GM18870 (cell line): ENCODE measurements around the gene TAPBP.

Experiments used
- ATAC-seq: cut with Tn5 transposase; IDR thresholded peaks from one replicate; pipeline ENCODE4 v1.9.1; 2021; ENCODE audit warnings: moderate library complexity; ENCODE audit not compliant: unreplicated experiment

TAPBP gene

DNA sequence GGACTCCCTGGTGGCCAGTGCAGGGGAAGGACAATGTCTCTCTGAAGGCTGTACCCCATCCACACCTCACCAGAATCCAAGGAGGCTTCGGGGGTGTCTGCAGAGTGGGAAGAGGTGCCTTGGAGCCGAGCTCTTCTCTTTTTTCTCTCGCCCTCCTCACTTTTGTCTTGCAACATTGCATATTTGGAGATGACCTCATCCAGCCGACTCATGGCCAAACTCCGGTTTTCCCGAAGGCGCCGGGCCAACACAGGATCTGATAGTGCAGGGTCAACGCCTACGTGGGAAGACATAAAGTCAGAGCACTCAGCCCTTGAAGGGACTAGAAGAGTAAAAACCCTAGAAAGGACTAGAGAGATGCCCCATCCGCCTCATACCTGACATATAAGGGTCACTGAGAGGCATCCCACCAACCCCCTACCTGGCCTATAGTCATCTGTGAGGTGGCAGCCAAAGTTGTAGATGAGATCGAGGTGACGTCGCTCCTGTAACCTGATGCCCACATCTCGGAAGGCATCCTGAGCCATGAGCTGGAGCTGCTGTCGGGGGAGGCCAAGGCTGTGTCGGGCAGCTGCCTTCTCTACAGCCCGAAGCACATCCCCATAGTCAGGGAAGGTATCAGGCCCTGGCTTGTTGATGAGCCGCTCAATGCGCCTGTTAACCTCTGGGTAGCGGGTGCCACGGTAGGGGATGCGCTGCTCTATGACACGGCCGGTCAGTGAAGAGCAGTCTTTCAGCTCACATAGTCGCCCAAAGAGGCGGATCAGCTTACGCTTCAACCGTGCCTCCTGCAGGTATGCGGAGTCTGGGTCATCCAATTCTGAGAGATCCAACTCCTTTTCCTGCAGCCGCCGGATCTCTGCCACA, 6.7 kb upstream of the TAPBP start:
- no peak for ATAC-seq

DNA sequence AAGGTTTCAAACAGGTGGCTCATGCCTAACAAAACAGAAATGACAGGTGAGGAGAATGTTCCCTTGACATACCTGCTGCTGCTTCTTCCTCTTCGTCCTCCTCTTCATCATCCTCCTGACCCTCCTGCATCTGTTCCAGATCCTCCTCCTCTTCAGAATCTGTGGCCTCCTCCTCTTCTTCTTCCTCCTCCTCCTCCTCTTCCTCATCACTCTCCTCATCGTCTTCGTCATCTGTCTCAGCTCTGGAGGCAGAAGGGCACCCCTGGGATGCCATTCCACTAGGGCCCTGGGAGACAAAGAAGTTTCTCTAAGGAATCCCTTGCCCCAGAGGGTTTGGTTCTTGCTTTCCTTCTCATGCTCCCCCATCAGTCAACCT, 6.0 kb upstream of the TAPBP start:
- no peak for ATAC-seq

DNA sequence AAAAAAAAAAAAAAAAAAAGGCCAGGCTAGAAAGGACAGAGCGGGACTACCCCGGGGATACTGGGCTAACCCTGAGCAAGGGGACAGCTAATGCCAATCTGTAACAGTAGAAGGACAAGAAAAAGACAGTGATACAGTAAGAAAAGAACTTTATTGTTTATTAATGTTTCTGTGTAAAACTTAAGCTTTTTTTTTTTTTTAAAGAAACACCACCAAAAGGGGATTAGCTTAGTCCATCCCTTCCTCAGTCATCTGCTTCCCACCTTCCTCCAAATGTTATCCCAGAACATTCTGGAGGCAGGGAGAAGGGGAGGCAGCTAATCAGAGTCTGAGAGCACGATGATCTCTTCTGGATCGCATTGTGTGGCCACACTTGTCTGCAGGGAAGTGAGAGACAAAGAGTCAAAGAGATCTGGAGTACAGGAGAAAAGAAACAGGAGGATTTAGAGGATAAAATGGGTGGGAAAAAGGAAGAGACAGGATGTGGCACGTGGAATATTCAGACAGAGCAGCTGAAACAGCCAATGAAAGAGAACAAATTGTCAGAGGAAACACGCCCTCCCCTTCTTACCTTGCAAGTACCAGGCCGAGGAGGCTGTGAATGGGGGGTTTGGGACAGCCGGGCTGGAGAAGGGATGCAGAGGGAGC, 4.7 kb upstream of the TAPBP start:
- ATAC-seq = no peak

DNA sequence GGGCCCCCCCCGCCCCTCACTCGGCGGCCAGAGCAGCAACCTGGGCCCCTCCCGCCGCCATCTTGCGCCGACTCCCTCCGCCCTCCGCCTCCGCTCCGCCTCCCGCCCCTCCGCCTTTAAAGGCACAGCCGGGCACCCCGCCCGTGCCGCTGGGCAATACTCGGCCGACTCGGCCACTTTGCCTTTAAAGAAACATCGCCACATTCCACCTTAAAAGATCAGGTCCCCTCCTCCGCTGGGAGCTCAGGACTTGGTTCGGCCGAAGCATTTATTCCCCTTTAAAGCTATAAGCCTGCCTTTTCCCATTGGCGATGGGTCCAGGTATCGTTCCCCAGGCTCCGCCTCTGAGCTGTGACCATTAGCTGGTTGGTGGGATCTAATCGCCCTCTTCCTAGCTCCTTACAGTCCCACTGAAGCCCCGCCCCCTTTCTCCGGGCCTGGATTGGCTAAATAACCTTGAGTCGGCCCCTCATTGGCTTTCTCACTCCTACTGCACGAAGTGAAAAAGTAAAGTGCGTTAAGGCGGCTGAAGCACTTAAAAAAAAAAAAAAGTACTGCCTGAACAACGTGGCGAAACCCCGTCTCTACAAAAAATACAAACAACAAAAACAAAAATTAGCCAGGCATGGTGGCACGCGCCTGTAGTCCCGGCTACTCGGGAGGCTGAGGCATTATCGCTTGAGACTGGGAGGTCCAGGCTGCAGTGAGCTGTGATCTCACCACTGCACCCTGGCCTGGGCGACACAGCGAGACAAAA, 4.0 kb upstream of the TAPBP start, which contains the start of gene ZBTB22:
Gene ZBTB22 (minus strand): TSS at position 76 of the 757 bp plus-strand sequence. CDS start 828 bp downstream, outside the sequence.
- ATAC-seq = peak; percentile 59

DNA sequence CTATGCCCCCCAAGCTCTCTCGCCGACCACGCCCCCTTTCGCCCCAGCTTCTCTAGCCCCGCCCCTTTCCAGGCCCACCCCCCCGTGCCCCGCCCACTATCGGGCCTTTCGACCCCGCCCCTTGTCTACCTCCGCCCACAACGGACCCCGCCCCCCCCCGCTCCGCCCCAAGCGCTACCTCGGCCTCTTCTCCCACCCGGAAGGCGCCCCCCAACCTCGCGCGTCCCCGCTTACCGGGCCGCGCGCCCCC, 3.5 kb upstream of the TAPBP start:
- ATAC-seq = no peak

DNA sequence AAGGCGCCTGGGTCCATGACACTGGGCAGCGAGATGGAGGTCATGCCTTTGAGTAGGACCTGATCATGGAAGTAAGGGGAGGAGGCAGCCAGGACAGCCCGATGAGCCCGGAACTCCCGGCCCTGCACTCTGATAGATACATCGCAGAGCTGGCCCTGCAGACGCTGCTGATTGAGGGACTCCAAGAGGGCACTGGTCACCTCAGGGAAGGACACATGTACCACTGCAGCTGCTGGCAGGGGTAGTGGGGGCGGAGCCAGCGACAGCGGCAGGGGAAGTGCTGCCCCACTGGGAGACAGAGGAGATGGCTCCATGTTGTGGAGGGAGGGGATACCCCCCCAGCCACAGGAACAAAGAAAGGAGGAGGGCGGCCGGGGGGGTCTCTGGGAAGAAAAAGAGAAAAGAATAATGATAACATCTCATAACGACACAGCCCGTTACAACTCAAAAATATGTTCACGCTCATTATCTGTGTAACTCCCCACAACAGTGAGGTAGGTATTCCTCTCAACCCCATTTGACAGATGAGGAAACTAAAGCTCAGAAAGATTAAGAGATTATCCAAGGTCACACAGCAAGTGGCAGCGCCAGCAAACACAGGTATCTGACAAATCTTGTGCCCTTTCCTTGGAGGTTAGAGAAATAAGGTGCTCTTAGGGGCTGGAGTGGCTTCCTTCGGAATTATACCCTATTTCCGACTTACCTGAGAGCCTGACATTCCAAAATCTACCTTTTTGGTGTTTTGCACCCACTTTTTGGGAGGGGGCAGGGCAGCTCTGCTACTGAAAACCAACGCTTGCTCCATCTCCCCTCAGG, 2.9 kb upstream of the TAPBP start:
- no peak for ATAC-seq

DNA sequence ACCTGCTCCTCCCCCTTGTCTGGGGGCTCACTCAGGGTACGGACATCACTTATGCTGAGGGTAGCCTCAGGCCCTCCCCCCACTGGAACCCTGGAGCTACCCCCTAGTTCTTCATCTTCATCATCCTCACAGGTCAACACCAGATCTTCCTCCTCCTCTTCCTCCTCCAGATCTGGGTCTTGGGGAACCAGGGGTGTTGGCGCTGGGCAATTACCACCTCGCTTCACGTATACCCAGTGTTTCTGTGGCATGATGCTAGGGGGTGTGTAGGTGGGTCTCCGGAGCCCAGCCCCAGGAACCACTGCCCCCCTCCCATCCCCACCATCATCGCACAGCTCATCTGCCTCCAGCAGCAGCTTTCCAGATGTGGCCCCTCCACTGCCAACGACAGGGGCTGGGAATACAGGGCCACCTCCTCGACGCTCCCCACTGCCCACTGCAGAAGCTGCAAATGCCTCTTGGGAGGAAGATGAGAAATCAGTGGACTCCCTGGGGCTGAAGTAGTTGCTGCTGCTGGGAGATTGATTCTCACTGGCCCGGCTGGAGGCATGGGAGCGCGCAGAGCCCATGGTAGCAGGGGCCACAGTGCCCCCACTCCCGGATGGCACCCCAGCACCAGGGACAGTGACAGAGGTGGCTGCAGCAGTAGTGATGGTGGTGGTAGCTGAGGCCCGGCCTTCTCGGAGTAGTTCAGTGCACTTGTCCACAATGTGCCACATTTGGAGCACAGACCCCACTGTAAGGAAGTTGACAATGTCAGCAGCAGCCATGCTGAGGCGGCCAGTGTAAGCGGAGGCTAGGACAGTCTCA, 2.1 kb upstream of the TAPBP start:
- no peak for ATAC-seq

DNA sequence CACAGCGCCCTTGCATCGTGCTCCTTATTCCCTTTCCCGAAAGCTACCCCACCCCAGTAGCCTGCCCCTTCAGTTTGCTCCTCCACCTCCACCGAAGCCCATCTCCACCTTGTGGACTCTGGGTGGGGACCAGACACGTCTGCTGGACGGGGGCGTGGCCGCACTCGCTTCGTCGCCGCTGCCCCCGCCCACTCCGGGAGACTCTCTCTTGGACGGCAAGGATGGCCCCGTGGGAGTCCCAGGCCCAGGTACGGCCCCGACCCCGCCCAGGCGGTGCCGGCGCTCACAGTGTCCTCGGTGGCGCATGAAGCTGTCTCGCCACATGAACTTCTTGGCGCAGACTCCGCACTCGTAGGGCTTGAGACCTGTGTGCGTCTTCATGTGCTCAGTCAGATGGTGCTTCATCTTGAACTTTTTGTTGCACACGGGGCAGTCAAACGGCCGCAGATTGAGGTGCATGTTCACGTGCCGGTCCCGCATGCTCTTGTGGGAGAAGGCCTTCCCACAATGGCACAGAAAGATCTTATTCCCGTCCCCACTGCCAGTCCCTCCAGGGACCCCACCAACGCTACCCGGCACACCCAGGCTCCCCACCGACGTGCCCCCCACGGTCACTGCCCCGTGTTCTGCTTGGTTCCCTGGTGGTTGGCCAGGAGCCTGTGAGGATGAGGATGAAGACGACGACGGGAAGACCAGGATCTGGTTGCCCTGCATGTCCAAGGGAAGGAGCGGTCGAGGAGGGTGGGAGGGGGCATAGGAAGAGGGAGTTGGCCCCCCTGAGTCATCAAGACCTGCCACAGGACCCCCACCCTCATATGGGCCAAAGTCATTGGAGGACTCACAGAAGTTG, 1.3 kb upstream of the TAPBP start:
- ATAC-seq = no peak

DNA sequence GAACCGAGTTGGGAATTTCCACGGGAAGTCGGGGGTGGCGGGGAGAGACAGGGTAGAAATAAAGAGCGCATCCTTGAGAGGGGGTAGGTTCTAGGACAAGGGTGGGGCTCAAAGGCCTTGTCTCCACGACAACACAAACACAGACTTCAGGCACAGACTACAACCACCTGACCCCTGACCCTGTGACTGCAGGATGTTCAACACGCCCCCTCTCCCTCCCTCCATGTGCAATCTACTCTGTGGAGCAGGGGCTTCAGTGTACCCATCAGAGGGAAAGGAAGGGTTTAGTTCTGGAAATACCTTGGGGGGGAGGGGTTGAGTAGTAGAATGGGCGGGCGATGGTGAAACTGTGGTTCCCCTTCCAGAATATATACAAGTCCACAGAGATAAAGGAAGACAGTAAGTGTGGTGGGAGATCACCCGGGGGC, 651 bp upstream of the TAPBP start:
- no peak for ATAC-seq

DNA sequence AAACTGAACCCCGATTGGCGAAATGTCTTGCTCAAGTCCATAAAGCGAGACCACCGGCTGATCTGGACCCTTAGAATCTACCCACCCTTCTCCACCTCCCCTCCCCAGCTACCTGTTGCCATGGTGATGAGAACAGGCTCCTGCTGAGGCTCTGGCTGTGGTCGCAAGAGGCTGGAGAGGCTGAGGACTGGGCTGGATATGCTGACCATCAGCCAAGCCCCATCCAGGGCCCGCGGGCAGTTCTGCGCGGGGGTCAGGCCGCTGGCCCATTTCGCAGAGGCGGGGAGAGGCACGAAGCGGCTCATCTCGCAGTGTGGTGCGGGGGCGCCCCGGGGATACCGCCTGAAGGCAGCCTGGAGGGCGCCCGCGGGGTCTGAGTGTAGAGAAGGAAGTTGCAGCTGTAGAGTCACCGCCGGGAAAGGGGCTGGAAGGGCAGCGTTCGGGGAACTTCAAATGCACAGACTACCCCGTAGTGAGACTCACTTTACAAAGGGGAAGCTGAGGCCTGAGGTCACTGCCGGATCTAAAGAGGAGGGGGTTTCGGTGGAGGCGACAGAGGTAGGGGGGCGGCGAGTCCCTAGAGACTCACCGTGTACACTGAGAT, 671 bp downstream of the TAPBP start:
- ATAC-seq = no peak

DNA sequence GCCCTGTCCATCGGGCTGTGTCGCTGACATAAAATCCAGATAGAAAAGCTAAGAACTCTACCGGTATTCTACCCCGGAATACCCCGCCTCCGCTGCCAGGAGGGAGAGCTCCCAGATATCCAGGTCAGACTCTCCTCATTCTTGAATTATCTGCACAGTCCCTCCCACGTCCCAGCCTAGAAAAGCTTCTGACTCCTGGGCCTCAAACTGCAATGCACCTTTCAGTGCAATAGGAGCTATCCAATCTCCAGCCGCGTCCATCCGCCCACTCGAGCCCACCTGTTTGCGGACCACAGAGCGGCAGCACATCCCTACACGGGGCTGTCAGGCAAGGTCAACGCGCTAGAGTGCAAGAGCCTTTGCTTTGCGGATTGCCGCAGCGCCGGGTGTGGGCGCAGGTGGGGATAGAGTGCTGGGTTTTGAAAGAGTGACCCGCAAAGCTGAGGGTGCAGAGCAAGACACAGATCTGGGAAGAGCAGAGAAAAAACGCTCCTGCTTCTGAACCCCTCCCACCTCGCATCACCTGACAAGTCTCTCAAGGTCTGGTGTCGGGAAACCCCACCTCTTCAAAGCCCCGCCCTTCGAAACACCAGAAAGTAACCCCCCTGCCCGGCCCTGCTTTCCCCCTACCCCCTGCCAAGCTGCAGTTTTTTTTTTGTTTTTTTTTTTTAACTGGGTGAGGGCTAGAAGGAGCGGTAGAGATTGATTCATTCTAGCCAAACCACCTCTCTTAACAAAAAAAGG, 1.3 kb downstream of the TAPBP start:
- ATAC-seq = no peak

DNA sequence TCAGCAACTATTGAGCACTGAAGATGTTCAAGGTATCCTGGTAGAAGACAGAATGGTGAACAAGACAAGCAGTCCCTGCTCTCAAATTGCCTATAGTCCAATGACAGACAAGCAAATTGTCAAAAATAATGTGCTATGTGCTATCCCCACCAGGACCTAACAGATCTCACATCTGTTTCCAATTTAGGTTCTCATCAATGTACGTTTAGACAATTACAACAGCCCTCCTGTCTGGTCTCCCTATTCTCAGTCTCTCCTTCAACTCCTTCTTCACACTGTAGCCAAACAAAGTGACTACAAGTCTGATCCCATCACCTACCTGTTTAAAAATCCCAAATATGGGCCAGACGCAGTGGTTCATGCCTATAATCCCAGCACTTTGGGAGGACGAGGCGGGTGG, 7.5 kb downstream of the TAPBP start:
- no peak for ATAC-seq

DNA sequence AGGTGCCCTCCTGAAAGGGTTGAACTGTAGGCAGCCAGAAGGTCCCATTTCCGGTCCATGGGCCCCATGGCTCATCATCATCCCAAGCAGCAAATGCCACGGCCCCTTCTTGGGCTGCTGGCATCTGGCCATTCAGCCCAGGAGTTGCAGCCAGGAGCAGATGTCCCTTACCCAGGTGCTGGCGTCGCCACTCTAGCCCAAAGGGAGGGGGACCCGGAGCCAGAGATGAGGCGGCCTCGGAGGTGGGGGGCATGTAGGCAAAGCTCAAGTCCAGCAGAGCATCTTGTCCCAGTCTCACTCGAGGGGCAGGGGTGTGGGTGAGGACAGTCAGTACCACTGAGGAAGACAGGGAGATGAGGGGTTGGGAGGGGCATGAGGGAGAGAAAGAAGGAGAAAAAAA, 8.8 kb downstream of the TAPBP start:
- ATAC-seq = no peak

DNA sequence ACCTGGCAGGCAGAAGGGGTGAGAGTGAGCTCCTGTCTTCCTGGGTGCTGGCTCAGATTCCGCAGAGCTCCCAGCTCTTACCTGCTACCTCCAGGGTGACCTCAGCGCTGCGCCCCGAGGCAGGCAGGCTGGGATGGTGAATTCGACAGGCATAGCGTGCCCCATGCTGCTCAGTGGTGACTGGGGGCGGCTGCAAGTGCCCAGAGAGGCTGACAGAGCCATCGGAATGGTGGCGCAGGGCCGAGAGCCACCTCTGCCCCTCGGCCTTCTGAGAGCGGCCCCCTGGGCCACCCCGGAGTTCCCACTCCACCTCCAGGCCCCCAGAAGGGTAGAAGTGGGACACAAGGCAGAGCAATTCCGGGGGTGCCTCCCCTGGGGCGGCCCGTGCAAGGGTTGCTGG, 9.7 kb downstream of the TAPBP start:
- ATAC-seq = no peak

DNA sequence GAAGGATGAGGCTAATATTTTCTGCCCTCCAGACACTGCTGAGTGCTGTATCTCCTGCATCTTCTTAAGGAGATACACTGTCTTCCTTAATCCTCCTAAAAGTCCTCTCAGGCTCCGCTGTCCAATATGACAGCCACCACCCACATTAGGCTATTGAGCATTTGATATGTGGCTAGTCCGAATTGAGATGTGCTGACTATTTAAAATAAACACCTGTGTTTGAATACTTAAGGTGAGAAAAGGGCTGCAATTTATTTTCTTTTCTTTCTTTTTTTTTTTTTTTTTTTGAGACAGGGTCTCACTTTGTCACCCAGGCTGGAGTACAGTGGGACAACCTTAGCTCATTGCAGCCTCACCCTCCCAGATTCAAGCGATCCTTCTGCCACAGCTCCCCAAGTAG, 12.0 kb downstream of the TAPBP start:
- no peak for ATAC-seq

DNA sequence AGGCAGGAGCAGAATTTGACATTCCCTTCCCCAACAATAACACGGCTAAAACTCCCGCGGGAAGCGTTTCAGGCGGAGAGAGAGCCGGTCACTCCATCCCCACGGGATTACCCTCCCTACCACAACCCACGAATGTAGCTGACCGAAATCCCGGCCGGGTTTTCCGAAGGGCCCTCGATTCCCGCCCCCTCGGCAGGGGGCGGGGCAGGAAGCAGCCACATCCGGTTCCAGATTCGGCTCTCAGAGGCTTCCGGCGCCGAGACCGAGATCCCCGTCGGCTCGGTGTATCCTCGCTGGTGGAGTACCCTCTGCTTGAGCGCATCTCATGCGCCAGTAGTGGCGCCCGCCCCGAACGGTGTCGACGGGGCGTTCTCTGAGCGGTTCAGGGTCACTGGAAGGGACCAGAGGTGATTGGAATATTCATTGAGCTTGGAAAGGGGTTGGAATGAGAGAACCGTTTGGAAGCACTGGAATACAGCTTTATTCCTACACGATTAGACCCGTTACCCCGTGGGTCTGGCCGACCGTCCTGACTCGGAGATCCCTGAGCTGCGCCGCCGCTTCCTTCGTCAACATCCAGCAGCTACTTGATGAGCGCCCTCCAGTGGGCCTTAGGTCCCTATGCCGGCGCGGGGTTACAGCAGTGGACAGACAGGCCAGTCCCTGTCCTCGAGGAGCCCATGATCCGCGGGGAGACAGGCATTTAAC, 14.5 kb downstream of the TAPBP start:
- ATAC-seq = peak; percentile 59

DNA sequence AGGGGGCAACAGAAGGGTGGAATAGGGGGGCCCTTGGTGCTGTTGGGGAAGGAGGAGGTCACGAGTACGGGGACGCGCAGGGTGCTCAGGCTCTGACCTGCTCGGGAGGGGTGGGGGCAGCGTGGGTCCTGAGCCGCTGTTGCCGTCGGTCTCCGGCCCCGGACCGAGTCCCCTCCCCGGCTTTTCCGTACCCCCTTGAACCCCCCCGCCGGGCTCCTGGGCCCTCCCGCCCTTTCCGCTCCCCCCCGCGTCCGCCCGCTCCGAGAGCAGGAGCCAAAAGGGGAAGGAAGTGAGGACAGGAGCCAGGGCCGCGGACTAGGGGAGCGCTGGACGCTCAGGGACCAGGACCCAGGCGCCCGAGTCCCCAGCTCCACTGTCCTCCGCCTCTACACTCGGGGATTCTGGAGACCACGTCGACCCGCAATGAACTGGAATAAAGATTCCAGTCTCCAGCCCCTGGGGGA, 15.1 kb downstream of the TAPBP start, which contains the start of gene RGL2:
Gene RGL2 (minus strand): TSS at position 170 of the 464 bp plus-strand sequence. CDS start 332 bp downstream, outside the sequence.
- peak; percentile 7 for ATAC-seq
